GM12878 (cell line): ENCODE data around the gene TOP2A. TPM values are rescaled to one million over a fixed set of nuclear protein-coding genes. Genes with fewer than 3 reads are reported as not detected.
"Not testable (repeated sequence)": the region's sequence is repeated elsewhere in the genome, so short reads cannot be mapped to it uniquely, and the experiment has no call there.

Source experiments
- ATAC-seq: fragments of 200-7000 bp; cut with Tn5 transposase; 3 replicates; pipeline ENCODE4 v1.9.1; 2020; ENCODE audit warnings: mild to moderate bottlenecking, moderate library complexity
- BruUV-seq: library from RNA; stranded (reverse); fragments of 400-500 nt; replicated peaks from 2 replicates; lab custom pipeline; 2021; lab: Mats Ljungman, UMichigan
- CTCF ChIA-PET: fragments of 300-600 bp; sonication (Branson Sonifier 250); formaldehyde crosslinking; extraction: SDS; loops from one replicate; lab custom pipeline; 2021; ENCODE audit warnings: inconsistent platforms; lab: Yijun Ruan, JAX
- POLR2A ChIA-PET: fragments of 350-600 bp; formaldehyde crosslinking; extraction: SDS; loops from one replicate; lab custom pipeline; 2021; ENCODE audit warnings: inconsistent platforms; lab: Charles Lee
- RAD21 ChIA-PET: fragments of 300-600 bp; sonication (Branson Sonifier 250); formaldehyde crosslinking; loops from one replicate; lab custom pipeline; 2023; ENCODE audit warnings: antibody characterized with exemption; ENCODE audit not compliant: unreplicated experiment; lab: Charles Lee
- SMC1A ChIA-PET: fragments of 300-600 bp; sonication (Branson Sonifier 250); formaldehyde crosslinking; loops from one replicate; lab custom pipeline; 2023; ENCODE audit not compliant: unreplicated experiment, uncharacterized antibody; lab: Charles Lee
- DNase-seq: peaks from one replicate; pipeline ENCODE4 v3.0.0-alpha.2; 2011; ENCODE audit warnings: low read depth, low spot score
- FAIRE-seq: peaks from 3 replicates; lab custom pipeline; 2011; peaks lifted over from hg19 to GRCh38; lab: Jason Lieb, UNC
- H2AFZ ChIP-seq: 2 replicates; pipeline ENCODE4 v1.6.0; 2011; ENCODE audit warnings: low read depth, low read length, control low read depth; ENCODE audit not compliant: control insufficient read depth
- H3K27ac ChIP-seq: 2 replicates; pipeline ENCODE4 v1.5.1; 2011; ENCODE audit warnings: control low read depth; ENCODE audit not compliant: control insufficient read depth, insufficient read depth
- H3K27me3 ChIP-seq, 2 experiments: replicated peaks in 1 of 2; 2 replicates each; pipeline versions ENCODE4 v1.6.0 to v1.6.1; 2011; ENCODE audit warnings: low read length in 1 of 2; ENCODE audit not compliant: control insufficient read depth in 2 of 2, insufficient read depth in 2 of 2
- H3K36me3 ChIP-seq, 2 experiments: 2 replicates each; pipeline ENCODE4 v1.5.1; 2011; ENCODE audit warnings: low read length in 1 of 2; ENCODE audit not compliant: control insufficient read depth in 2 of 2, insufficient read depth in 2 of 2
- H3K4me1 ChIP-seq: 2 replicates; pipeline ENCODE4 v1.6.1; 2011; ENCODE audit warnings: mild to moderate bottlenecking, low read length, moderate library complexity, mixed read lengths; ENCODE audit not compliant: control insufficient read depth, insufficient read depth
- H3K4me2 ChIP-seq: 2 replicates; pipeline ENCODE4 v1.6.0; 2011; ENCODE audit warnings: control low read depth; ENCODE audit not compliant: control insufficient read depth, insufficient read depth
- H3K4me3 ChIP-seq: fragments of 200-600 bp; sonication (generic); 2 replicates; pipeline ENCODE4 v1.5.1; 2016
- H3K79me2 ChIP-seq: 2 replicates; pipeline ENCODE4 v1.6.0; 2011; ENCODE audit warnings: low read length; ENCODE audit not compliant: control insufficient read depth, insufficient read depth
- H3K9ac ChIP-seq: 2 replicates; pipeline ENCODE4 v1.8.0; 2011; ENCODE audit warnings: low read length, control low read depth, mixed read lengths; ENCODE audit not compliant: control insufficient read depth, insufficient read depth
- H3K9me3 ChIP-seq: replicated peaks from 3 replicates; pipeline ENCODE4 v1.5.1; 2011; ENCODE audit warnings: mild to moderate bottlenecking, low read length; ENCODE audit not compliant: control insufficient read depth, insufficient read depth
- H4K20me1 ChIP-seq: 2 replicates; pipeline ENCODE4 v1.6.0; 2011; ENCODE audit not compliant: control insufficient read depth, insufficient read depth
- NFYB ChIP-seq: IDR thresholded peaks from 2 replicates; pipeline ENCODE4 v1.6.1; 2011; ENCODE audit warnings: low read depth, mild to moderate bottlenecking, low read length, improper control_type of control experiment, moderate library complexity; ENCODE audit not compliant: insufficient read depth
- WGBS: methylation state at CpG from one replicate; pipeline ENCODE4 v1.1.6; 2016; ENCODE audit warnings: low lambda C conversion rate; ENCODE audit not compliant: insufficient replicate concordance, insufficient coverage; ENCODE audit errors: missing lambda C conversion rate; 5-methylcytosine and 5-hydroxymethylcytosine counted together
- in situ Hi-C: fragments of 300-500 bp; cut with MboI; formaldehyde crosslinking; loops from 9 replicates; pipeline ENCODE4 v1.14.3; 2018; ENCODE audit warnings: mixed read lengths
- intact Hi-C: fragments of 100-400 bp; cut with micrococcal nuclease; formaldehyde crosslinking; loops from one replicate; pipeline ENCODE4 v1.14.2; 2022; ENCODE audit not compliant: unreplicated experiment
- polyA plus RNA-seq, 11 experiments: library from polyadenylated mRNA; depleted of rRNA in 4 of 11; unstranded in 6 of 11; stranded (reverse) in 5 of 11; fragments of >200 nt; fragmentation: Nextera tagmentation in 4 of 11; fragmentation: Illumina TruSeq in 1 of 11; extraction: Ambion mirVana in 4 of 11; extraction: Trizol in 1 of 11; gene quantifications; 1 replicate in 1 of 11; 2 replicates in 10 of 11; pipeline versions ENCODE4 v1.2.1 to v1.2.3, GENCODE V29; 2011 to 2016; ENCODE audit warnings: inconsistent platforms in 2 of 11, missing spikeins in 2 of 11, low read depth in 1 of 11
- total RNA-seq, 4 experiments: library from RNA; depleted of rRNA in 3 of 4; stranded (reverse); fragments of >200 nt in 3 of 4; fragmentation: Illumina TruSeq in 1 of 4; extraction: Trizol in 1 of 4; gene quantifications; 2 replicates each; pipeline versions ENCODE4 v1.2.1 to v1.2.3, GENCODE V29; 2013 to 2021

The TOP2A gene
- total and polyA plus RNA-seq, 10 of the 15 experiments (the other 5 are each of a cell fraction or from before 2014, with no cell fraction given) = 117 to 275 (median 232) TPM

DNA sequence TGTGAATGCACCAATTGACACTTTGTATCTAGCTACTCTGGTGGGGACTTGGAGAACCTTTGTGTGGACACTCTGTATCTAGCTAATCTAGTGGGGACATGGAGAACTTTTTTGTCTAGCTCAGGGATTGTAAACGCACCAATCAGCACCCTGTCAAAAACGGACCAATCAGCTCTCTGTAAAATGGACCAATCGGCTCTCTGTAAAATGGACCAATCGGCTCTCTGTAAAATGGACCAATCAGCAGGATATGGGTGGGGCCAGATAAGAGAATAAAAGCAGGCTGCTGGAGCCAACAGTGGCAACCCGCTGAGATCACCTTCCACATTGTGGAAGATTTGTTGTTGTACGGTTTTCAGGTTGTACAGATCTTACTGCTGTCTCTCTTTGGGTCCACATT lies 41.2 kb downstream of the TOP2A start:
- peak; percentile 28; the same call in 1 of the 2 replicates for TF ChIP-seq NFYB
- TF ChIP-seq, all 136 proteins: peak for 1; not testable (repeated sequence) for 135
- ChIA-PET CTCF (interaction anchor here (1.9 to 2.5 kb wide), 2 partner anchors 14 to 74 kb away, joined by 4 to 5 read pairs; no protein-coding TSS in a partner anchor), RAD21 (interaction anchor here (0.6 kb wide), 1 partner anchor 77 kb away, joined by 3 read pairs; no protein-coding TSS in a partner anchor), SMC1A (interaction anchor here (1.0 to 1.7 kb wide), 2 partner anchors 11 to 74 kb away, joined by 3 to 7 read pairs; no protein-coding TSS in a partner anchor)
- H3K4me3 ChIP-seq, H4K20me1 ChIP-seq, intact Hi-C loops, H2AFZ ChIP-seq, H3K9me3 ChIP-seq, DNase-seq, H3K27me3 ChIP-seq, H3K79me2 ChIP-seq, H3K9ac ChIP-seq, H3K4me2 ChIP-seq, BruUV-seq, H3K36me3 ChIP-seq, POLR2A ChIA-PET, H3K4me1 ChIP-seq, ATAC-seq, H3K27ac ChIP-seq, FAIRE-seq, in situ Hi-C loops: not testable (repeated sequence)
- WGBS = 69% methylated on average over 6 of the region's 6 CpGs

DNA sequence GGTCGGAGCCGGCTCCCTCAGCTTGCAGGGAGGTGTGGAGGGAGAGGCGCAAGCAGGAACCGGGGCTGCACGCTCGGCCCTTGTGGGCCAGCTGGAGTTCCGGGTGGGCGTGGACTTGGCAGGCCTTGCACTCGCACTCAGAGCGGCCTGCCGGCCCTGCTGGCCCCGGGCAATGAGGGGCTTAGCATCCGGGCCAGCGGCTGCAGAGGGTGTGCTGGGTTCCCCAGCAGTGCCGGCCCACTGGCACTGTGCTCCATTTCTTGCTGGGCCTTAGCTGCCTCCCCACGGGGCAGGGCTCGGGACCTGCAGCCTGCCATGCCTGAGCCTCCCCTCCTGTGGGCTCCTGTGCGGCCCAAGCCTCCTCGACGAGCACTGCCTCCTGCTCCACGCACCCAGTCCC lies 41.9 kb downstream of the TOP2A start:
- H3K9me3 ChIP-seq, H3K9ac ChIP-seq, FAIRE-seq, DNase-seq, ATAC-seq, intact Hi-C loops, BruUV-seq, H3K79me2 ChIP-seq, POLR2A ChIA-PET, in situ Hi-C loops, H3K4me1 ChIP-seq, H4K20me1 ChIP-seq, H3K27me3 ChIP-seq, H2AFZ ChIP-seq, H3K27ac ChIP-seq, H3K4me2 ChIP-seq, H3K4me3 ChIP-seq, H3K36me3 ChIP-seq: not testable (repeated sequence)
- CTCF ChIA-PET = interaction anchor here (1.9 to 2.5 kb wide), 2 partner anchors 14 to 73 kb away, joined by 4 to 5 read pairs; no protein-coding TSS in a partner anchor
- SMC1A ChIA-PET = interaction anchor here (1.7 kb wide), 2 partner anchors 11 to 158 kb away, joined by 4 to 7 read pairs; no protein-coding TSS in a partner anchor
- RAD21 ChIA-PET = interaction anchor here (0.9 kb wide), 1 partner anchor 22 kb away, joined by 3 read pairs; no protein-coding TSS in a partner anchor
- 72% methylated on average over 20 of the region's 21 CpGs for WGBS
